Body of pancreas (tissue), 4 donors: ENCODE results near the gene TSNAX. TPM values are rescaled to one million over a fixed set of nuclear protein-coding genes. Genes with fewer than 3 reads are reported as not detected.

Experiments used
- ATAC-seq: fragments of 150-250 bp; one replicate; pipeline ENCODE4 v1.9.1; 2016
- DNase-seq, 4 donors: peaks; one replicate each; pipeline ENCODE4 v3.0.0-alpha.2; 2019
- H3K27ac ChIP-seq, 4 donors: fragments of 200-600 bp; sonication (generic); 1 replicate in 3 of 4; 2 replicates in 1 of 4; pipeline versions ENCODE4 v1.5.1 to v1.6.1; 2016 to 2019; ENCODE audit warnings: mild to moderate bottlenecking in 1 of 4, mixed read lengths in 1 of 4, moderate library complexity in 1 of 4
- H3K27me3 ChIP-seq, 2 donors: fragments of 200-600 bp; sonication (generic); one replicate each; pipeline ENCODE4 v1.6.0; 2016; ENCODE audit warnings: mild to moderate bottlenecking in 1 of 2
- H3K36me3 ChIP-seq, 2 donors: fragments of 200-600 bp; sonication (generic); replicated peaks in 1 of 2; 2 replicates each; pipeline ENCODE4 v1.5.1; 2016; ENCODE audit warnings: low read depth in 2 of 2; ENCODE audit not compliant: insufficient read depth in 1 of 2
- H3K4me1 ChIP-seq: fragments of 200-600 bp; sonication (generic); one replicate; pipeline ENCODE4 v1.6.0; 2016
- H3K4me3 ChIP-seq, 2 donors: fragments of 200-600 bp; sonication (generic); 1 replicate in 1 of 2; 2 replicates in 1 of 2; pipeline ENCODE4 v1.5.1; 2016 to 2019
- H3K9me3 ChIP-seq, 3 donors: fragments of 200-600 bp; sonication (generic); 1 replicate in 2 of 3; 2 replicates in 1 of 3; pipeline ENCODE4 v1.5.1; 2016
- CTCF ChIP-seq, 7 experiments: fragments of 450-650 bp in 4 of 7; fragments of 200-600 bp in 3 of 7; sonication (generic) in 3 of 7; IDR thresholded peaks; one replicate each; pipeline ENCODE4 v1.5.1; 2016 to 2019; ENCODE audit warnings: antibody characterized with exemption in 7 of 7
- POLR2A ChIP-seq, 3 donors: fragments of 450-650 bp; IDR thresholded peaks; one replicate each; pipeline ENCODE4 v1.6.1; 2016; ENCODE audit warnings: antibody characterized with exemption in 3 of 3, mild to moderate bottlenecking in 2 of 3
- WGBS, 2 donors: methylation state at CpG; one replicate each; pipeline ENCODE4 v1.1.5; 2017; 5-methylcytosine and 5-hydroxymethylcytosine counted together
- intact Hi-C: fragments of 100-400 bp; cut with DNase I; formaldehyde crosslinking; loops from one replicate; pipeline ENCODE4 v1.15.1; 2023
- total RNA-seq, 2 donors: library from RNA; depleted of rRNA; stranded (reverse); fragments of >200 nt; gene quantifications; one replicate each; pipeline ENCODE4 v1.1.0, GENCODE V29; 2016

TSNAX gene
- total RNA-seq, 2 donors from 2014 or later: 4.0 to 11.9 TPM

GRCh38 chr1:231575472-231575871, 47.0 kb downstream of the TSNAX start:
- DNase-seq (no peak), ATAC-seq (no peak)
- H3K4me3 ChIP-seq: no peak overlapping the region
- intact Hi-C loops: no loop called here
- TF ChIP-seq CTCF (IDR thresholded peaks at IDR 0.05) (no peak), POLR2A (IDR thresholded peaks at IDR 0.05) (no peak)
- no peaks in the 10 kb centered on the region for H3K9me3 ChIP-seq
- no peaks in the 10 kb centered on the region for H3K27me3 ChIP-seq
- H3K36me3 ChIP-seq: no peaks in the 10 kb centered on the region
- 88 to 90% methylated on average over 2 of the region's 2 CpGs for WGBS, 2 donors
- no peaks in the 10 kb centered on the region for H3K4me1 ChIP-seq
- H3K27ac ChIP-seq: no peak overlapping the region

GRCh38 chr1:231576804-231577718, 48.6 kb downstream of the TSNAX start:
- Histone ChIP-seq H3K4me3 (no peak overlapping the region), H3K4me1 (no peaks in the 10 kb centered on the region), H3K27ac (no peak overlapping the region), H3K36me3 (no peaks in the 10 kb centered on the region), H3K27me3 (no peaks in the 10 kb centered on the region), H3K9me3 (no peaks in the 10 kb centered on the region)
- intact Hi-C loops: no loop called here
- 79 to 83% methylated on average over 11 of the region's 11 CpGs for WGBS, 2 donors
- no peak for ATAC-seq
- no peak for DNase-seq
- no peak for TF ChIP-seq POLR2A (IDR thresholded peaks at IDR 0.05)

GRCh38 chr1:231580874-231581273, 52.4 kb downstream of the TSNAX start:
- H3K4me3 ChIP-seq: no peak overlapping the region
- ATAC-seq: no peak
- no peaks in the 10 kb centered on the region for H3K9me3 ChIP-seq
- H3K36me3 ChIP-seq: no peaks in the 10 kb centered on the region
- TF ChIP-seq CTCF (IDR thresholded peaks at IDR 0.05): no peak
- TF ChIP-seq POLR2A (IDR thresholded peaks at IDR 0.05): no peak
- no peaks in the 10 kb centered on the region for H3K4me1 ChIP-seq
- H3K27me3 ChIP-seq: no peaks in the 10 kb centered on the region
- 79 to 91% methylated on average over 1 of the region's 1 CpG for WGBS, 2 donors
- intact Hi-C loops: no loop called here
- DNase-seq: no peak
- H3K27ac ChIP-seq: no peak overlapping the region

GRCh38 chr1:231581859-231582258, 53.4 kb downstream of the TSNAX start:
- ATAC-seq (no peak), DNase-seq (no peak)
- TF ChIP-seq POLR2A (IDR thresholded peaks at IDR 0.05) (no peak), CTCF (IDR thresholded peaks at IDR 0.05) (no peak)
- Histone ChIP-seq H3K9me3 (no peaks in the 10 kb centered on the region), H3K4me1 (no peaks in the 10 kb centered on the region), H3K36me3 (no peaks in the 10 kb centered on the region), H3K4me3 (no peak overlapping the region), H3K27me3 (no peaks in the 10 kb centered on the region), H3K27ac (no peak overlapping the region)
- intact Hi-C loops: no loop called here
- 69 to 76% methylated on average over 2 of the region's 2 CpGs for WGBS, 2 donors

GRCh38 chr1:231583376-231583775, 54.9 kb downstream of the TSNAX start:
- intact Hi-C loops: no loop called here
- no peak for TF ChIP-seq POLR2A (IDR thresholded peaks at IDR 0.05)
- no peak for TF ChIP-seq CTCF (IDR thresholded peaks at IDR 0.05)
- Histone ChIP-seq H3K36me3 (no peaks in the 10 kb centered on the region), H3K9me3 (no peaks in the 10 kb centered on the region), H3K27me3 (no peaks in the 10 kb centered on the region), H3K27ac (no peak overlapping the region), H3K4me3 (no peak overlapping the region), H3K4me1 (no peaks in the 10 kb centered on the region)
- ATAC-seq: no peak
- 86 to 90% methylated on average over 6 of the region's 6 CpGs for WGBS, 2 donors
- DNase-seq: no peak
